GM23248 (cell line): ENCODE data around the gene PYDC1. TPM values are rescaled to one million over a fixed set of nuclear protein-coding genes. Genes with fewer than 3 reads are reported as not detected.
A peak's percentile ranks its signal among the peaks of the same experiment; 100 is the strongest.

Source experiments
- DNase-seq: peaks from one replicate; pipeline ENCODE4 v3.0.0-alpha.2; 2015
- H2AFZ ChIP-seq: fragments of 200-600 bp; sonication (generic); 2 replicates; pipeline ENCODE4 v1.6.1; 2016; ENCODE audit warnings: antibody characterized with exemption
- H3F3A ChIP-seq: fragments of 200-600 bp; sonication (generic); 2 replicates; pipeline ENCODE4 v1.6.1; 2016; ENCODE audit warnings: mild to moderate bottlenecking, antibody characterized with exemption, mixed run types; ENCODE audit not compliant: insufficient read depth
- H3K27ac ChIP-seq: fragments of 200-600 bp; sonication (generic); 2 replicates; pipeline ENCODE4 v1.5.1; 2016; ENCODE audit warnings: mild to moderate bottlenecking
- H3K27me3 ChIP-seq: fragments of 200-600 bp; sonication (generic); replicated peaks from 2 replicates; pipeline ENCODE4 v1.6.1; 2016; ENCODE audit warnings: mild to moderate bottlenecking; ENCODE audit not compliant: insufficient read depth
- H3K36me3 ChIP-seq: fragments of 200-600 bp; sonication (generic); 2 replicates; pipeline ENCODE4 v1.6.1; 2016; ENCODE audit warnings: low read depth, mild to moderate bottlenecking
- H3K4me1 ChIP-seq: fragments of 200-600 bp; sonication (generic); 2 replicates; pipeline ENCODE4 v1.6.1; 2016; ENCODE audit warnings: mild to moderate bottlenecking; ENCODE audit not compliant: insufficient read depth
- H3K4me2 ChIP-seq: fragments of 200-600 bp; sonication (generic); one replicate; pipeline ENCODE4 v1.6.1; 2016; ENCODE audit warnings: mild to moderate bottlenecking; ENCODE audit not compliant: unreplicated experiment
- H3K4me3 ChIP-seq: fragments of 200-600 bp; sonication (generic); 2 replicates; pipeline ENCODE4 v1.5.1; 2016; ENCODE audit warnings: mild to moderate bottlenecking
- H3K79me2 ChIP-seq: fragments of 200-600 bp; sonication (generic); 2 replicates; pipeline ENCODE4 v1.6.1; 2016; ENCODE audit warnings: mild to moderate bottlenecking; ENCODE audit not compliant: insufficient read depth
- H3K9ac ChIP-seq: fragments of 200-600 bp; sonication (generic); 2 replicates; pipeline ENCODE4 v1.6.1; 2016; ENCODE audit warnings: mild to moderate bottlenecking
- H3K9me2 ChIP-seq: fragments of 200-600 bp; sonication (generic); 2 replicates; pipeline ENCODE4 v1.6.1; 2016; ENCODE audit warnings: mixed run types, mild to moderate bottlenecking, moderate library complexity; ENCODE audit not compliant: insufficient read depth
- H3K9me3 ChIP-seq: fragments of 200-600 bp; sonication (generic); one replicate; pipeline ENCODE4 v1.6.1; 2017; ENCODE audit warnings: low read depth
- H4K20me1 ChIP-seq: fragments of 200-600 bp; sonication (generic); 2 replicates; pipeline ENCODE4 v1.6.0; 2016; ENCODE audit not compliant: insufficient read depth
- EZH2 ChIP-seq: fragments of 200-600 bp; sonication (generic); IDR thresholded peaks from 2 replicates; pipeline ENCODE4 v1.6.1; 2018; ENCODE audit warnings: antibody characterized with exemption, mild to moderate bottlenecking; ENCODE audit not compliant: insufficient read depth, poor library complexity, severe bottlenecking
- EZH2phosphoT487 ChIP-seq: fragments of 200-600 bp; sonication (generic); IDR thresholded peaks from 2 replicates; pipeline ENCODE4 v1.6.1; 2018; ENCODE audit warnings: antibody characterized with exemption, moderate library complexity, mild to moderate bottlenecking, low read depth; ENCODE audit not compliant: insufficient read depth
- WGBS, 2 experiments: methylation state at CpG; one replicate each; pipeline ENCODE4 v1.1.6; 2015 to 2017; ENCODE audit warnings: low lambda C conversion rate in 2 of 2, low coverage in 1 of 2; ENCODE audit errors: missing lambda C conversion rate in 2 of 2; 5-methylcytosine and 5-hydroxymethylcytosine counted together
- in situ Hi-C: fragments of 300-500 bp; cut with MboI; formaldehyde crosslinking; loops from 2 replicates; pipeline ENCODE4 v1.15.0; 2020
- polyA plus RNA-seq: library from polyadenylated mRNA; unstranded; fragments of >200 nt; fragmentation: Nextera tagmentation; extraction: Ambion mirVana; gene quantifications from 2 replicates; pipeline ENCODE4 v1.2.1, GENCODE V29; 2016
- total RNA-seq: library from RNA; depleted of rRNA; stranded (reverse); fragments of >200 nt; shearing (Covaris generic); gene quantifications from 2 replicates; pipeline ENCODE4 v1.2.3, GENCODE V29; 2014

The PYDC1 gene
- total and polyA plus RNA-seq, 2 experiments from 2014 or later: not detected

GRCh38 chr16:31221357-31222160, 4.6 kb upstream of the PYDC1 start:
- Histone ChIP-seq H3K36me3 (no peaks in the 10 kb centered on the region), H3K4me1 (no peaks in the 10 kb centered on the region), H3K27ac (no peak overlapping the region), H4K20me1 (no peaks in the 10 kb centered on the region), H3F3A (no peaks in the 10 kb centered on the region), H3K4me2 (no peak overlapping the region), H2AFZ (no peak overlapping the region), H3K9me3 (no peaks in the 10 kb centered on the region), H3K27me3 (peaks cover 22% of the 10 kb centered on the region), H3K9me2 (no peaks in the 10 kb centered on the region), H3K9ac (no peak overlapping the region), H3K4me3 (no peak overlapping the region), H3K79me2 (no peaks in the 10 kb centered on the region)
- in situ Hi-C loops: loop anchor here (10.0 to 25.0 kb wide), 2 partner anchors 203 to 491 kb away; partner anchors contain the start of gene COX6A2
- no peak for DNase-seq
- 67 to 74% methylated on average over 7 to 12 of the region's 12 CpGs for WGBS, 2 experiments
- TF ChIP-seq EZH2 (no peak), EZH2phosphoT487 (no peak)

- Histone ChIP-seq H3K27ac (no peak overlapping the region), H3K9me2 (no peaks in the 10 kb centered on the region), H3K4me1 (peaks cover 4% of the 10 kb centered on the region; the same call in 1 of the 2 replicates), H3K27me3 (peaks cover 33% of the 10 kb centered on the region), H4K20me1 (no peaks in the 10 kb centered on the region), H3K79me2 (no peaks in the 10 kb centered on the region), H3K4me3 (no peak overlapping the region), H3K9ac (no peak overlapping the region), H3K4me2 (no peak overlapping the region), H2AFZ (no peak overlapping the region), H3K36me3 (no peaks in the 10 kb centered on the region), H3F3A (no peaks in the 10 kb centered on the region), H3K9me3 (no peaks in the 10 kb centered on the region)
- TF ChIP-seq EZH2phosphoT487 (no peak), EZH2 (no peak)
- in situ Hi-C loops: loop anchor here (25.0 kb wide), 1 partner anchor 493 kb away; a partner anchor contains a TSS
- 70 to 82% methylated on average over 13 to 15 of the region's 15 CpGs for WGBS, 2 experiments
- DNase-seq: no peak
Measured at GRCh38 chr16:31219154-31219741, 2.3 kb upstream of the PYDC1 start.

GRCh38 chr16:31217136-31217530, 198 bp upstream of the PYDC1 start:
- Histone ChIP-seq H2AFZ (no peak overlapping the region), H3K4me1 (peaks cover 4% of the 10 kb centered on the region; the same call in 1 of the 2 replicates), H3K9me3 (no peaks in the 10 kb centered on the region), H3K4me2 (no peak overlapping the region), H3K36me3 (no peaks in the 10 kb centered on the region), H3K27me3 (peaks cover 33% of the 10 kb centered on the region), H3K4me3 (no peak overlapping the region), H3K9me2 (no peaks in the 10 kb centered on the region), H3K79me2 (no peaks in the 10 kb centered on the region), H3K9ac (no peak overlapping the region), H4K20me1 (no peaks in the 10 kb centered on the region), H3F3A (no peaks in the 10 kb centered on the region), H3K27ac (no peak overlapping the region)
- in situ Hi-C loops: loop anchor here (25.0 kb wide), 1 partner anchor 495 kb away; a partner anchor contains a TSS
- no peak for DNase-seq
- TF ChIP-seq EZH2: peak; percentile 50
- no peak for TF ChIP-seq EZH2phosphoT487
- 1 to 4% methylated on average over 4 of the region's 4 CpGs for WGBS, 2 experiments

- no peak for TF ChIP-seq EZH2phosphoT487
- TF ChIP-seq EZH2: peak; percentile 30
- H3K27me3 ChIP-seq: peaks cover 33% of the 10 kb centered on the region
Measured at GRCh38 chr16:31215287-31216162, 1.4 kb downstream of the PYDC1 start.

More at GRCh38 chr16:31215287-31216162, 1.4 kb downstream of the PYDC1 start:
- Histone ChIP-seq H3K9me3 (no peaks in the 10 kb centered on the region), H3K79me2 (no peaks in the 10 kb centered on the region), H3K27ac (no peak overlapping the region), H3K4me1 (peaks cover 4% of the 10 kb centered on the region; the same call in 1 of the 2 replicates), H3K9me2 (no peaks in the 10 kb centered on the region), H3K4me2 (peak overlapping the region; percentile 83), H2AFZ (peak overlapping the region; percentile 83), H3K4me3 (peak overlapping the region; percentile 72), H3K36me3 (no peaks in the 10 kb centered on the region), H3K9ac (no peak overlapping the region), H4K20me1 (no peaks in the 10 kb centered on the region), H3F3A (no peaks in the 10 kb centered on the region)
- DNase-seq: peak; percentile 76
- WGBS, 2 experiments: 1 to 3% methylated on average over 45 to 54 of the region's 63 CpGs
- in situ Hi-C loops: loop anchor here (25.0 kb wide), 1 partner anchor 497 kb away; a partner anchor contains a TSS
